MM.1S (cell line): ENCODE results near the gene GRPR.

Experiments used
- DNase-seq: peaks from one replicate; pipeline ENCODE4 v3.0.0-alpha.2; 2015
- H2AFZ ChIP-seq: fragments of 300-600 bp; sonication (generic); 2 replicates; pipeline ENCODE4 v1.6.0; 2016; ENCODE audit warnings: antibody characterized with exemption, low read length
- H3F3A ChIP-seq: fragments of 300-600 bp; sonication (generic); 2 replicates; pipeline ENCODE4 v1.6.1; 2016; ENCODE audit warnings: mild to moderate bottlenecking, antibody characterized with exemption, low read length, moderate library complexity, mixed read lengths; ENCODE audit not compliant: insufficient read depth
- H3K27ac ChIP-seq: fragments of 300-600 bp; sonication (generic); 2 replicates; pipeline ENCODE4 v1.5.1; 2016; ENCODE audit warnings: mild to moderate bottlenecking, low read length
- H3K27me3 ChIP-seq: fragments of 300-600 bp; sonication (generic); replicated peaks from 2 replicates; pipeline ENCODE4 v1.6.0; 2016; ENCODE audit warnings: low read length; ENCODE audit not compliant: insufficient read depth
- H3K36me3 ChIP-seq: fragments of 300-600 bp; sonication (generic); replicated peaks from 2 replicates; pipeline ENCODE4 v1.6.1; 2016; ENCODE audit warnings: mild to moderate bottlenecking, low read length, mixed read lengths; ENCODE audit not compliant: insufficient read depth
- H3K4me1 ChIP-seq: fragments of 300-600 bp; sonication (generic); 2 replicates; pipeline ENCODE4 v1.6.1; 2016; ENCODE audit warnings: low read length, mixed read lengths
- H3K4me2 ChIP-seq: fragments of 300-600 bp; sonication (generic); 2 replicates; pipeline ENCODE4 v1.6.0; 2016; ENCODE audit warnings: low read depth, low read length
- H3K4me3 ChIP-seq: fragments of 300-600 bp; sonication (generic); 2 replicates; pipeline ENCODE4 v1.5.1; 2016; ENCODE audit warnings: low read length, mixed read lengths
- H3K79me2 ChIP-seq: fragments of 300-600 bp; sonication (generic); 2 replicates; pipeline ENCODE4 v1.6.1; 2016; ENCODE audit warnings: mixed run types, low read length, mixed read lengths
- H3K9ac ChIP-seq: fragments of 300-600 bp; sonication (generic); 2 replicates; pipeline ENCODE4 v1.6.1; 2016; ENCODE audit warnings: low read length, mixed read lengths
- H3K9me2 ChIP-seq: fragments of 300-600 bp; sonication (generic); replicated peaks from 2 replicates; pipeline ENCODE4 v1.6.1; 2016; ENCODE audit warnings: mild to moderate bottlenecking, low read length, mixed read lengths; ENCODE audit not compliant: insufficient read depth
- H3K9me3 ChIP-seq: fragments of 300-600 bp; sonication (generic); replicated peaks from 2 replicates; pipeline ENCODE4 v1.6.1; 2016; ENCODE audit warnings: mild to moderate bottlenecking, low read length, mixed read lengths; ENCODE audit not compliant: insufficient read depth
- H4K20me1 ChIP-seq: fragments of 300-600 bp; sonication (generic); 2 replicates; pipeline ENCODE4 v1.6.1; 2016; ENCODE audit warnings: mild to moderate bottlenecking, low read length, moderate library complexity, mixed read lengths; ENCODE audit not compliant: insufficient read depth
- CTCF ChIP-seq: fragments of 300-600 bp; sonication (generic); IDR thresholded peaks from 2 replicates; pipeline ENCODE4 v1.5.1; 2016; ENCODE audit warnings: antibody characterized with exemption, low read length, mixed read lengths
- EZH2 ChIP-seq: fragments of 300-600 bp; sonication (generic); optimal IDR thresholded peaks from 2 replicates; pipeline ENCODE3; 2017; ENCODE audit warnings: low read depth, mild to moderate bottlenecking, antibody characterized with exemption, low read length, mixed read lengths
- EZH2phosphoT487 ChIP-seq: fragments of 300-600 bp; sonication (generic); IDR thresholded peaks from 2 replicates; pipeline ENCODE4 v1.6.1; 2018; ENCODE audit warnings: antibody characterized with exemption, low read length

Gene GRPR

GRCh38 chrX:16112428-16112827 is 10.9 kb upstream of the GRPR start:
- no peaks in the 10 kb centered on the region for H3K4me1 ChIP-seq
- H4K20me1 ChIP-seq, result no peaks in the 10 kb centered on the region
- no peaks in the 10 kb centered on the region for H3K9me3 ChIP-seq
- H3K9me2 ChIP-seq, result no peaks in the 10 kb centered on the region
- TF ChIP-seq EZH2 (no peak), EZH2phosphoT487 (no peak), CTCF (no peak)
- no peak overlapping the region for H2AFZ ChIP-seq
- H3K79me2 ChIP-seq, result no peaks in the 10 kb centered on the region
- no peak overlapping the region for H3K9ac ChIP-seq
- no peak overlapping the region for H3K27ac ChIP-seq
- H3K4me3 ChIP-seq, result no peak overlapping the region
- DNase-seq, result no peak
- no peaks in the 10 kb centered on the region for H3K36me3 ChIP-seq
- no peak overlapping the region for H3K4me2 ChIP-seq
- no peaks in the 10 kb centered on the region for H3F3A ChIP-seq
- H3K27me3 ChIP-seq, result no peaks in the 10 kb centered on the region

- H3K4me3 ChIP-seq, result no peak overlapping the region
- H3K9ac ChIP-seq, result no peak overlapping the region
- peaks cover 3% of the 10 kb centered on the region; the same call in 1 of the 2 replicates for H3F3A ChIP-seq
- peaks cover 5% of the 10 kb centered on the region for H3K4me1 ChIP-seq
- no peak overlapping the region for H3K4me2 ChIP-seq
- no peaks in the 10 kb centered on the region for H3K27me3 ChIP-seq
- no peaks in the 10 kb centered on the region for H4K20me1 ChIP-seq
- no peak overlapping the region for H2AFZ ChIP-seq
- no peaks in the 10 kb centered on the region for H3K36me3 ChIP-seq
- TF ChIP-seq CTCF (no peak), EZH2phosphoT487 (no peak), EZH2 (no peak)
- no peaks in the 10 kb centered on the region for H3K9me2 ChIP-seq
- H3K9me3 ChIP-seq, result no peaks in the 10 kb centered on the region
- no peak overlapping the region for H3K27ac ChIP-seq
- H3K79me2 ChIP-seq, result no peaks in the 10 kb centered on the region
- DNase-seq, result no peak
These were observed 9.3 kb upstream of the GRPR start for GRCh38 chrX:16113978-16114565.

GRCh38 chrX:16114611-16115010 is 8.8 kb upstream of the GRPR start:
- H4K20me1 ChIP-seq, result no peaks in the 10 kb centered on the region
- H3K4me2 ChIP-seq, result no peak overlapping the region
- H3F3A ChIP-seq, result peaks cover 9% of the 10 kb centered on the region
- H3K9ac ChIP-seq, result no peak overlapping the region
- TF ChIP-seq EZH2, result no peak
- H3K9me2 ChIP-seq, result no peaks in the 10 kb centered on the region
- no peaks in the 10 kb centered on the region for H3K27me3 ChIP-seq
- no peak overlapping the region for H2AFZ ChIP-seq
- H3K9me3 ChIP-seq, result no peaks in the 10 kb centered on the region
- no peak overlapping the region for H3K4me3 ChIP-seq
- no peak overlapping the region for H3K27ac ChIP-seq
- H3K79me2 ChIP-seq, result no peaks in the 10 kb centered on the region
- no peaks in the 10 kb centered on the region for H3K36me3 ChIP-seq
- peaks cover 10% of the 10 kb centered on the region for H3K4me1 ChIP-seq
- DNase-seq, result no peak

GRCh38 chrX:16119353-16120220 is 3.8 kb upstream of the GRPR start:
- TF ChIP-seq EZH2phosphoT487 (no peak), EZH2 (no peak), CTCF (no peak)
- H2AFZ ChIP-seq, result no peak overlapping the region

More at GRCh38 chrX:16119353-16120220, 3.8 kb upstream of the GRPR start:
- Histone ChIP-seq H3F3A (peaks cover 19% of the 10 kb centered on the region), H3K4me2 (peak overlapping the region; percentile 78), H3K9me3 (no peaks in the 10 kb centered on the region), H3K9ac (no peak overlapping the region), H3K4me1 (peaks cover 18% of the 10 kb centered on the region), H3K9me2 (no peaks in the 10 kb centered on the region), H3K79me2 (no peaks in the 10 kb centered on the region), H3K36me3 (no peaks in the 10 kb centered on the region), H3K27ac (peak overlapping the region; percentile 66; the same call in 1 of the 2 replicates), H3K27me3 (peaks cover 26% of the 10 kb centered on the region), H4K20me1 (no peaks in the 10 kb centered on the region), H3K4me3 (peak overlapping the region; percentile 37)
- peak; percentile 73 for DNase-seq
